Activated CD8-positive, alpha-beta memory T cell treated with anti-CD3 and anti-CD28 coated beads, Interleukin-2, amount 50 U/mL, for 24 hours (primary cell): ENCODE measurements around the gene DESI1.
A peak's percentile ranks its signal among the peaks of the same experiment; 100 is the strongest.
"Not testable (repeated sequence)": the region's sequence is repeated elsewhere in the genome, so short reads cannot be mapped to it uniquely, and the experiment has no call there.

Experiments
- DNase-seq: peaks from one replicate; pipeline ENCODE4 v3.0.0-alpha.2; 2020; ENCODE audit errors: extremely low read depth

The DESI1 gene

GRCh38 chr22:41634610-41635009 is 13.8 kb upstream of the DESI1 start:
- not testable (repeated sequence) for DNase-seq

GRCh38 chr22:41631615-41632014 is 10.8 kb upstream of the DESI1 start:
- not testable (repeated sequence) for DNase-seq

GRCh38 chr22:41631115-41631514 is 10.3 kb upstream of the DESI1 start:
- DNase-seq = not testable (repeated sequence)

- DNase-seq = no peak
These were observed 4.7 kb upstream of the DESI1 start for GRCh38 chr22:41625577-41625976.

- no peak for DNase-seq
These were observed 1.0 kb upstream of the DESI1 start for GRCh38 chr22:41621911-41622179.

GRCh38 chr22:41621099-41621910 is 462 bp upstream of the DESI1 start, which contains the start of gene XRCC6:
XRCC6 (plus strand) TSS chr22:41621295; CDS start chr22:41622005, 710 bp downstream.
- peak; percentile 99 for DNase-seq

- no peak for DNase-seq
These were observed 759 bp downstream of the DESI1 start for GRCh38 chr22:41619979-41620588.

- no peak for DNase-seq
These were observed 7.4 kb downstream of the DESI1 start for GRCh38 chr22:41613456-41613855.

GRCh38 chr22:41612603-41613306 is 8.1 kb downstream of the DESI1 start:
- no peak for DNase-seq

- no peak for DNase-seq
These were observed 12.5 kb downstream of the DESI1 start for GRCh38 chr22:41608386-41608785.

GRCh38 chr22:41603873-41604332 is 16.9 kb downstream of the DESI1 start:
- peak; percentile 46 for DNase-seq

GRCh38 chr22:41600976-41601375 is 19.9 kb downstream of the DESI1 start:
- DNase-seq = no peak

- no peak for DNase-seq
These were observed 21.8 kb downstream of the DESI1 start for GRCh38 chr22:41598891-41599635.

GRCh38 chr22:41598081-41598480 is 22.8 kb downstream of the DESI1 start:
- no peak for DNase-seq

GRCh38 chr22:41597635-41597953 is 23.2 kb downstream of the DESI1 start:
- DNase-seq = no peak

- no peak for DNase-seq
These were observed 23.8 kb downstream of the DESI1 start for GRCh38 chr22:41596776-41597634.

GRCh38 chr22:41595703-41596102 is 25.1 kb downstream of the DESI1 start:
- DNase-seq = no peak

GRCh38 chr22:41593336-41593960 is 27.4 kb downstream of the DESI1 start:
- DNase-seq = not testable (repeated sequence)

- DNase-seq = peak; percentile 100
These were observed 31.2 kb downstream of the DESI1 start, which contains the start of gene PMM1 for GRCh38 chr22:41589391-41590241. PMM1 (minus strand) TSS chr22:41589840; CDS start chr22:41589805, 35 bp downstream.

- DNase-seq = no peak
These were observed 33.5 kb downstream of the DESI1 start for GRCh38 chr22:41587347-41587723.
